CD4-positive, alpha-beta T cell (primary cell): Measurements from ENCODE around the gene TRPV5. TPM values are rescaled to one million over a fixed set of nuclear protein-coding genes. Genes with fewer than 3 reads are reported as not detected.

ENCODE experiments used
- ATAC-seq: fragments of 200-7000 bp; cut with Tn5 transposase; one replicate; pipeline ENCODE4 v1.10.0; 2022; ENCODE audit warnings: mild to moderate bottlenecking; ENCODE audit not compliant: poor library complexity
- CTCF ChIA-PET: fragments of 350-600 bp; sonication (Branson Sonifier 250); formaldehyde crosslinking; loops from one replicate; lab custom pipeline; 2021; ENCODE audit warnings: antibody characterized with exemption, inconsistent platforms; lab: Charles Lee
- POLR2A ChIA-PET: fragments of 350-600 bp; sonication (Branson Sonifier 250); formaldehyde crosslinking; loops from one replicate; lab custom pipeline; 2021; ENCODE audit warnings: antibody characterized with exemption, inconsistent platforms; lab: Charles Lee
- DNase-seq, 14 experiments: peaks; one replicate each; pipeline ENCODE4 v3.0.0-alpha.2; 2013 to 2020; ENCODE audit warnings: mixed read lengths in 2 of 14
- H3K27ac ChIP-seq, 2 donors: one replicate each; pipeline versions ENCODE4 v1.5.1 to v1.7.0; 2013; ENCODE audit warnings: low read length in 2 of 2, low read depth in 1 of 2, mild to moderate bottlenecking in 1 of 2
- H3K27me3 ChIP-seq, 2 experiments: 1 replicate in 1 of 2; 2 replicates in 1 of 2; pipeline versions ENCODE4 v1.6.1 to v1.7.0; 2013; ENCODE audit warnings: low read length in 2 of 2, control low read depth in 1 of 2, mild to moderate bottlenecking in 1 of 2, moderate library complexity in 1 of 2; ENCODE audit not compliant: insufficient read depth in 2 of 2, control insufficient read depth in 1 of 2
- H3K36me3 ChIP-seq: one replicate; pipeline ENCODE4 v1.6.1; 2013; ENCODE audit warnings: low read length, control low read depth; ENCODE audit not compliant: insufficient read depth
- H3K4me1 ChIP-seq: one replicate; pipeline ENCODE4 v1.6.1; 2013; ENCODE audit warnings: low read length, control low read depth; ENCODE audit not compliant: insufficient read depth
- H3K4me3 ChIP-seq: one replicate; pipeline ENCODE4 v1.5.1; 2013; ENCODE audit warnings: mild to moderate bottlenecking, low read length, moderate library complexity
- H3K9me3 ChIP-seq, 2 experiments: 1 replicate in 1 of 2; 2 replicates in 1 of 2; pipeline versions ENCODE4 v1.6.1 to v1.7.0; 2013; ENCODE audit warnings: low read length in 2 of 2, mild to moderate bottlenecking in 2 of 2, control low read depth in 1 of 2, moderate library complexity in 1 of 2; ENCODE audit not compliant: control insufficient read depth in 1 of 2, insufficient read depth in 1 of 2
- H3K27ac Mint-ChIP-seq: one replicate; pipeline ENCODE4 v1.8.0; 2020; ENCODE audit warnings: mixed read lengths
- H3K27me3 Mint-ChIP-seq: one replicate; pipeline ENCODE4 v1.8.0; 2021; ENCODE audit warnings: mixed read lengths
- H3K36me3 Mint-ChIP-seq: one replicate; pipeline ENCODE4 v1.8.0; 2021; ENCODE audit warnings: low read depth, mixed read lengths
- H3K4me1 Mint-ChIP-seq: one replicate; pipeline ENCODE4 v1.8.0; 2021; ENCODE audit warnings: low read depth, mixed read lengths
- H3K4me3 Mint-ChIP-seq: one replicate; pipeline ENCODE4 v1.8.0; 2020; ENCODE audit warnings: mild to moderate bottlenecking, mixed read lengths
- H3K9me3 Mint-ChIP-seq: one replicate; pipeline ENCODE4 v1.8.0; 2020; ENCODE audit warnings: mixed read lengths
- intact Hi-C, 2 experiments: fragments of 100-400 bp; cut with DNase I in 1 of 2; cut with micrococcal nuclease in 1 of 2; formaldehyde crosslinking; loops; one replicate each; pipeline versions ENCODE4 v1.15.1 to v1.9.0; 2023 to 2025; cut with DNase I, micrococcal nuclease
- total RNA-seq, 174 experiments: library from RNA in 2 of 174; stranded (reverse) in 2 of 174; gene quantifications; one replicate each; pipeline ENCODE4 v1.2.3 and lab custom pipeline; 2021 to 2026
- TF ChIP-seq, protein P1 (sequence below): fragments of 200-600 bp; IDR thresholded peaks from one replicate; pipeline ENCODE4 v1.8.0; 2022; ENCODE audit warnings: antibody characterized with exemption, mild to moderate bottlenecking

The TRPV5 gene
- total RNA-seq, 2 experiments from 2014 or later: not detected

DNA sequence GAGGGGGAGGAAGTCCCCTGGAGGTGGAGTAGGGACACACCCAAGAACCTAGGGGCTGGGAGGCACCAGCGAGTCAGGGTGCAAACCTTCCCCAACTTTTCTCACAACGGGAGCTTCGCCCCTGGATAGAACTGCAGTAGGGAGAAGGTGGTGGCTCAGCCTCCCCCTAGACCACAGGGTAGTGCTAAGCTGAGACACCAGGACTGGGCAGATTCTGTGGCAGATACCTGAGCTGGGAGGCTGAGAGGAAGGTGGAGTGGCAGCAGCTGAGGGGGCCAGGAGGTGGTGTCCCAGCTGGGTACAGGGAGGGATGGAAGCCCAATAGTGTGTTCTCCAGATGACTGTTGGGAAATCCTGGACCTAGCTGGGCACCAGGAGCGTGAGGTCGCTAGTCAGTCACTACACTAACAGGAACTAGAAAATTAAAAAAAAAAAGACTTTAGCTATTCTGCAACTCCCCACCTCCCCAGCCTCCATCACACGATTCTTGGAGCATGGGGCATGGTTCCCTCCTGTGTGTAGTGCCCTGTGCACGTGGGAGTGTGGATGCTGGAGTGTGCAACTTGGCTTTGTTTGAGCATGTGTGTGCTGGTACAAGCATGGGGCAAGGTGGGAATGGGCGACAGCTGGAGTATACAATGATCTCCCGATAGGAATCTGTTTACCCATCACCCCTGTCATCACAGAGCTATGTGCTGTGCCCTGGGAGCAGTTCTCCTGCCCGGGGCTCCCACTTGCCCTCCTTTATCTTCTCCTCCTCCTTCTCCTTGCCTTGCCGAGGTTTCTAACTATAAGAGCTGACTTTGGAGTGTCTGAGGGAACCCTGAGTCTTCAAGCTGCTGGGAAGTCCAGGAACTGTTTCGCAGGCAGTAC is 39.2 kb downstream of the TRPV5 start:
- H3K9me3 Mint-ChIP-seq: no peaks in the 10 kb centered on the region

DNA sequence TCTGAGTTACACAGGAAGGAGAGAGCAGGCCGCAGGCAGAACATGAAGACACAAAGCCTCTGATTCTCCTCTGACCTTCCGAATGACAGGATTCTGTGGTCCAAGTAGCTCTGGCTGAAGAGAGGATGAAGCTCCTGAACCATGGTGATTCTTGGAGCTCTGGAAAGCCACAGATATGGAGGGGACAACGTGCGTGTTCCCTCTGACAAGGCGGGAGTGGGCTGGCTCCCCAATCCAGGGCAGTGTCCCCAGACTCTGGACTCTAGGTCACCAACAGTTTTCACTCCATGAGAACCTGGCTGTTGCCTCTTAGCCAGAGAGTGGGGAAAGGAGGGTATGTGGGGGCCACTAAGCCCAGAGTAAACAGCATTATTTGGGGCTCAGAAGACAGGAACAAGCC is 40.6 kb downstream of the TRPV5 start:
- Mint-ChIP-seq H3K4me3 (no peak overlapping the region), H3K36me3 (no peaks in the 10 kb centered on the region), H3K27me3 (peaks cover 5% of the 10 kb centered on the region), H3K9me3 (no peaks in the 10 kb centered on the region), H3K27ac (no peak overlapping the region), H3K4me1 (no peaks in the 10 kb centered on the region)
- intact Hi-C loops: no loop called here
- H3K36me3 ChIP-seq: no peaks in the 10 kb centered on the region
- H3K4me1 ChIP-seq: no peaks in the 10 kb centered on the region
- no peak for DNase-seq
- no peak for ATAC-seq
- CTCF ChIA-PET: no interaction called here
- no peaks in the 10 kb centered on the region for H3K9me3 ChIP-seq
- H3K27ac ChIP-seq: no peak overlapping the region
- H3K4me3 ChIP-seq: no peak overlapping the region
- TF ChIP-seq, protein P1, sequence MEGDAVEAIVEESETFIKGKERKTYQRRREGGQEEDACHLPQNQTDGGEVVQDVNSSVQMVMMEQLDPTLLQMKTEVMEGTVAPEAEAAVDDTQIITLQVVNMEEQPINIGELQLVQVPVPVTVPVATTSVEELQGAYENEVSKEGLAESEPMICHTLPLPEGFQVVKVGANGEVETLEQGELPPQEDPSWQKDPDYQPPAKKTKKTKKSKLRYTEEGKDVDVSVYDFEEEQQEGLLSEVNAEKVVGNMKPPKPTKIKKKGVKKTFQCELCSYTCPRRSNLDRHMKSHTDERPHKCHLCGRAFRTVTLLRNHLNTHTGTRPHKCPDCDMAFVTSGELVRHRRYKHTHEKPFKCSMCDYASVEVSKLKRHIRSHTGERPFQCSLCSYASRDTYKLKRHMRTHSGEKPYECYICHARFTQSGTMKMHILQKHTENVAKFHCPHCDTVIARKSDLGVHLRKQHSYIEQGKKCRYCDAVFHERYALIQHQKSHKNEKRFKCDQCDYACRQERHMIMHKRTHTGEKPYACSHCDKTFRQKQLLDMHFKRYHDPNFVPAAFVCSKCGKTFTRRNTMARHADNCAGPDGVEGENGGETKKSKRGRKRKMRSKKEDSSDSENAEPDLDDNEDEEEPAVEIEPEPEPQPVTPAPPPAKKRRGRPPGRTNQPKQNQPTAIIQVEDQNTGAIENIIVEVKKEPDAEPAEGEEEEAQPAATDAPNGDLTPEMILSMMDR: no peak
- no peaks in the 10 kb centered on the region for H3K27me3 ChIP-seq
- POLR2A ChIA-PET: no interaction called here

More for the DNA sequence above, 39.2 kb downstream of the TRPV5 start:
- H3K9me3 ChIP-seq: no peaks in the 10 kb centered on the region
- Mint-ChIP-seq H3K27me3 (peaks cover 5% of the 10 kb centered on the region), H3K27ac (no peak overlapping the region), H3K36me3 (no peaks in the 10 kb centered on the region), H3K4me1 (no peaks in the 10 kb centered on the region), H3K4me3 (no peak overlapping the region)
- intact Hi-C loops: no loop called here
- H3K36me3 ChIP-seq: no peaks in the 10 kb centered on the region
- ATAC-seq: no peak
- ChIA-PET CTCF (no interaction called here), POLR2A (interaction anchor here (0.6 kb wide), 1 partner anchor 72 kb away, joined by 3 read pairs; no protein-coding TSS in a partner anchor)
- no peak overlapping the region for H3K4me3 ChIP-seq
- H3K4me1 ChIP-seq: no peaks in the 10 kb centered on the region
- TF ChIP-seq, protein P1: no peak
- no peaks in the 10 kb centered on the region for H3K27me3 ChIP-seq
- no peak overlapping the region for H3K27ac ChIP-seq
- no peak for DNase-seq

DNA sequence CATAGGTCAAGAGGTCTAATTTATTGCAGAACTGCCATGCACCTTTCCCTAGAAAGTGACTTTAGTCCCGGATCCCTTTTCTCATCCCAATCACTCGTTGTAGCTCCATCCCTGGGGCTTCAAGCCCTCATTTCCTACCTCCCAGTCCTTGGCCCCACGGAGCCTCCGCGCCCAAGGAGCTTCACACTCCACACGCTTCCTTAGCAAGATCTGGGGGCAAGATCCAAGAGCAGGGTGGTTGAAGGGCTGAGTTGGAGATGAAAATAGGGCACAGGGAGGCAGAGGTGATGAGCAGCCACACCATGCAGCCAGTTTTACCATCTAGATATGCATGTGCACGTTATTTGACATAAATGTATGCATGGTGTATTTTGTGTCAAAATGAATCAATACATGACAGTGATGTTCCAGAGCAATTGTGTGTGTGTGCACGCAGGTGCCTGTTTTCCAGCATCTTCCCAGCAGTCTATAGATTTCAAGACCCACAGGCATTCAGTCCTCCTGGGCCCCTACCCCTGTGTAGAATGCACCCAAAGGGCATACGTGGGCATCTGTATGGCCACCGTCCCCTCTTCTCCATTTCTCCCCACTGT is 42.0 kb downstream of the TRPV5 start:
- no peaks in the 10 kb centered on the region for H3K4me1 Mint-ChIP-seq
- no peak for DNase-seq
- no peaks in the 10 kb centered on the region for H3K9me3 ChIP-seq
- ChIA-PET CTCF (no interaction called here), POLR2A (no interaction called here)
- no peak overlapping the region for H3K4me3 Mint-ChIP-seq
- H3K27ac ChIP-seq: no peak overlapping the region
- no peaks in the 10 kb centered on the region for H3K27me3 Mint-ChIP-seq
- H3K36me3 ChIP-seq: no peaks in the 10 kb centered on the region
- ATAC-seq: no peak
- no peaks in the 10 kb centered on the region for H3K4me1 ChIP-seq
- no peaks in the 10 kb centered on the region for H3K27me3 ChIP-seq
- no peaks in the 10 kb centered on the region for H3K36me3 Mint-ChIP-seq
- no peak overlapping the region for H3K27ac Mint-ChIP-seq
- no peaks in the 10 kb centered on the region for H3K9me3 Mint-ChIP-seq
- no peak overlapping the region for H3K4me3 ChIP-seq
- intact Hi-C loops: no loop called here
- TF ChIP-seq, protein P1: no peak
